ENCODE results near the gene C11orf21.
"Not testable (repeated sequence)": the region's sequence is repeated elsewhere in the genome, so short reads cannot be mapped to it uniquely, and the experiment has no call there.

C11orf21 gene

GRCh38 chr11:2301631-2302305, at the start of gene C11orf21, which contains the start of gene TSPAN32:
Gene C11orf21 (minus strand): TSS chr11:2301918. CDS start chr11:2301808, 110 bp downstream.
Gene TSPAN32 (plus strand): TSS chr11:2302013. CDS start chr11:2302150, 137 bp downstream.
- peak in 2 of 4 experiments; percentile 28 to 49 for DNase-seq

- no peak for DNase-seq
Observed at GRCh38 chr11:2348986-2349385, 47.3 kb upstream of the C11orf21 start.

- no peak for DNase-seq
Observed at GRCh38 chr11:2347308-2347830, 45.7 kb upstream of the C11orf21 start.

GRCh38 chr11:2346586-2347307, 45.0 kb upstream of the C11orf21 start:
- DNase-seq: no peak

GRCh38 chr11:2346014-2346413, 44.3 kb upstream of the C11orf21 start:
- DNase-seq: no peak

GRCh38 chr11:2345050-2345449, 43.3 kb upstream of the C11orf21 start:
- no peak for DNase-seq

GRCh38 chr11:2343502-2343901, 41.8 kb upstream of the C11orf21 start:
- DNase-seq: no peak

- no peak for DNase-seq
Observed at GRCh38 chr11:2342981-2343380, 41.3 kb upstream of the C11orf21 start.

- no peak for DNase-seq
Observed at GRCh38 chr11:2342557-2342956, 40.8 kb upstream of the C11orf21 start.

- DNase-seq: not testable (repeated sequence)
Observed at GRCh38 chr11:2338760-2339159, 37.0 kb upstream of the C11orf21 start.

GRCh38 chr11:2335286-2335685, 33.6 kb upstream of the C11orf21 start:
- not testable (repeated sequence) for DNase-seq

- not testable (repeated sequence) for DNase-seq
Observed at GRCh38 chr11:2333486-2334205, 31.9 kb upstream of the C11orf21 start.

- not testable (repeated sequence) for DNase-seq
Observed at GRCh38 chr11:2332569-2332968, 30.9 kb upstream of the C11orf21 start.

GRCh38 chr11:2331404-2331803, 29.7 kb upstream of the C11orf21 start:
- DNase-seq: no peak

GRCh38 chr11:2330696-2331095, 29.0 kb upstream of the C11orf21 start:
- no peak for DNase-seq

GRCh38 chr11:2329551-2329950, 27.8 kb upstream of the C11orf21 start:
- no peak for DNase-seq

- no peak for DNase-seq
Observed at GRCh38 chr11:2328656-2329354, 27.1 kb upstream of the C11orf21 start.

GRCh38 chr11:2328021-2328420, 26.3 kb upstream of the C11orf21 start:
- no peak for DNase-seq

- no peak for DNase-seq
Observed at GRCh38 chr11:2327032-2327431, 25.3 kb upstream of the C11orf21 start.

GRCh38 chr11:2325719-2326118, 24.0 kb upstream of the C11orf21 start:
- DNase-seq: no peak

- DNase-seq: no peak
Observed at GRCh38 chr11:2325123-2325522, 23.4 kb upstream of the C11orf21 start.

- DNase-seq: no peak
Observed at GRCh38 chr11:2321311-2321683, 19.6 kb upstream of the C11orf21 start.
